Measurements from ENCODE around the gene CTIF. TPM values are rescaled to one million over a fixed set of nuclear protein-coding genes. Genes with fewer than 3 reads are reported as not detected.

CTIF gene
- total RNA-seq, 1 donor from 2014 or later: 67.9 TPM

- no peak for TF ChIP-seq CTCF (IDR thresholded peaks at IDR 0.05; ENCODE audit: unreplicated experiment)
- Mint-ChIP-seq H3K27ac (no peak overlapping the region), H3K9me3 (peaks cover 6% of the 10 kb centered on the region), H3K4me1 (peaks cover 43% of the 10 kb centered on the region), H3K36me3 (peaks cover 21% of the 10 kb centered on the region), H3K4me3 (no peak overlapping the region), H3K27me3 (ENCODE audit: low read depth) (peaks cover 36% of the 10 kb centered on the region)
- DNase-seq (ENCODE audit: low spot score in 2 of 2, unreplicated experiment in 2 of 2): no peak
Observed at GRCh38 chr18:48718251-48718959, 179.6 kb downstream of the CTIF start.

- Mint-ChIP-seq H3K4me1 (peaks cover 37% of the 10 kb centered on the region), H3K36me3 (peaks cover 21% of the 10 kb centered on the region), H3K27me3 (ENCODE audit: low read depth) (peaks cover 42% of the 10 kb centered on the region), H3K27ac (no peak overlapping the region), H3K9me3 (peaks cover 6% of the 10 kb centered on the region), H3K4me3 (no peak overlapping the region)
- DNase-seq (ENCODE audit: low spot score in 2 of 2, unreplicated experiment in 2 of 2): no peak
- TF ChIP-seq CTCF (IDR thresholded peaks at IDR 0.05; ENCODE audit: unreplicated experiment): no peak
Observed at GRCh38 chr18:48719388-48719787, 180.6 kb downstream of the CTIF start.

- no peak for TF ChIP-seq CTCF (IDR thresholded peaks at IDR 0.05; ENCODE audit: unreplicated experiment)
- DNase-seq (ENCODE audit: low spot score in 2 of 2, unreplicated experiment in 2 of 2): no peak
- peaks cover 21% of the 10 kb centered on the region for H3K36me3 Mint-ChIP-seq
- no peak overlapping the region for H3K4me3 Mint-ChIP-seq
- peaks cover 33% of the 10 kb centered on the region for H3K4me1 Mint-ChIP-seq
- peaks cover 43% of the 10 kb centered on the region for H3K27me3 Mint-ChIP-seq (ENCODE audit: low read depth)
- no peak overlapping the region for H3K27ac Mint-ChIP-seq
- H3K9me3 Mint-ChIP-seq: peaks cover 6% of the 10 kb centered on the region
Observed at GRCh38 chr18:48719974-48720654, 181.3 kb downstream of the CTIF start.

- DNase-seq (ENCODE audit: low spot score in 2 of 2, unreplicated experiment in 2 of 2): no peak
- H3K36me3 Mint-ChIP-seq: peaks cover 21% of the 10 kb centered on the region
- peaks cover 6% of the 10 kb centered on the region for H3K9me3 Mint-ChIP-seq
- no peak overlapping the region for H3K4me3 Mint-ChIP-seq
- no peak overlapping the region for H3K27ac Mint-ChIP-seq
- peaks cover 29% of the 10 kb centered on the region for H3K4me1 Mint-ChIP-seq
- TF ChIP-seq CTCF (IDR thresholded peaks at IDR 0.05; ENCODE audit: unreplicated experiment): no peak
- peaks cover 39% of the 10 kb centered on the region for H3K27me3 Mint-ChIP-seq (ENCODE audit: low read depth)
Observed at GRCh38 chr18:48720655-48721025, 181.8 kb downstream of the CTIF start.

GRCh38 chr18:48721312-48721711, 182.5 kb downstream of the CTIF start:
- TF ChIP-seq CTCF (IDR thresholded peaks at IDR 0.05; ENCODE audit: unreplicated experiment): no peak
- H3K36me3 Mint-ChIP-seq: peaks cover 24% of the 10 kb centered on the region
- peaks cover 10% of the 10 kb centered on the region for H3K9me3 Mint-ChIP-seq
- H3K27ac Mint-ChIP-seq: no peak overlapping the region
- peaks cover 27% of the 10 kb centered on the region for H3K4me1 Mint-ChIP-seq
- no peak for DNase-seq (ENCODE audit: low spot score in 2 of 2, unreplicated experiment in 2 of 2)
- no peak overlapping the region for H3K4me3 Mint-ChIP-seq
- H3K27me3 Mint-ChIP-seq (ENCODE audit: low read depth): peaks cover 34% of the 10 kb centered on the region

All from mesothelial cell of epicardium (in vitro differentiated cells).